Choroid plexus epithelial cell (primary cell): ENCODE measurements around the gene RPLP1.

Experiments
- DNase-seq: peaks from one replicate; pipeline ENCODE4 v3.0.0-alpha.2; 2010; ENCODE audit warnings: low read depth
- H3K4me3 ChIP-seq: 2 replicates; pipeline ENCODE4 v1.5.1; 2011; ENCODE audit warnings: low read depth, mild to moderate bottlenecking, control low read depth, low read length, moderate library complexity
- CTCF ChIP-seq: conservative IDR thresholded peaks from 2 replicates; pipeline ENCODE4 v1.5.1; 2011; ENCODE audit warnings: low read depth, mild to moderate bottlenecking, control low read depth, inconsistent platforms, low read length, moderate library complexity

RPLP1 gene

DNA sequence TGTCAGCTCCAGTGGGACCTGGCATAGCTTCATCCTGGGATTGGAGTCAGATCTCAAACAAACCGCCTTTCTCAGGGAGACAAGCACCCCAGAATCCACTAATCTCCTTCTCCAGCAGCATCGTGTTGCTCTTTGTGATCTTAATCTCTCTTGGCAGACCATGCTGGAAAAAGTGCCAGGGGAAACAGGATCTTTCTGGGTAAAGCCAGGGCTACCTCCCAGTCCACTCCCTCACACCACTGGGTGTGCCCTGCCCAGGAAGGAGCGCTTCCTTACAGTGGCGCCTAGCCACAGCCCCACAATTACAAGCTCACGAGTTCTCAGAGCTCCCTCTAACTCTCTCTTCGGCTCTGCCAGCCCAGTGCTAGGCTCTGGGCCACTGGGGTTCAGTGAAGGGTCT, 32.2 kb downstream of the RPLP1 start:
- DNase-seq, result no peak
- H3K4me3 ChIP-seq, result no peak overlapping the region
- no peak for TF ChIP-seq CTCF

- TF ChIP-seq CTCF, result no peak
- no peak for DNase-seq
- H3K4me3 ChIP-seq, result no peak overlapping the region
Measured at GRCh38 chr15:69486481-69487110, 34.0 kb downstream of the RPLP1 start.

DNA sequence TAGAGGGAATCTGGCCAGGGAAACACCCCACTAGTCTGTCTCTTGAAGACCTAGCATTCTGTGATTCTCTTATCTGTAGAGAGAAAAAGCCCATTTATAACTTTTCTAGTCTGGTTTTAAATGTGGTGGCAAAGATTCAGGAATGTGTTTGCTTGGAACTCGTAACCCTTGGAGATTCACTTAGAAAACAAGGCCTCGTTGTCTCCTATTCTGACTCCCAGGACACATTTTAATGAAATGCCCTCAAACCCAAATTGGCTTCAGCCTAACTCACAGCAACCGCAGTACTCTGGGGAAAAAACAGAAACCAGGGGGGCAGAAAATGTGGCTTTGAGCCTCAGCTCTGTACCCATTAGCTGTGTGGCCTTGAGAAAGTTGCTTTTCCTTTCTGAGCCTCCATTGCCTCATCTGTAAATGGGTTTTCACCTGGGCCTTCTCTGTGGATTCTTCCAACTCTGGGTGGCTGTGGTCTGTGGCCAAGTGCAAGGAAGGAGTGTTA, 36.5 kb downstream of the RPLP1 start:
- H3K4me3 ChIP-seq, result no peak overlapping the region
- TF ChIP-seq CTCF, result no peak
- DNase-seq, result peak; percentile 47

- DNase-seq, result no peak
- TF ChIP-seq CTCF, result no peak
- no peak overlapping the region for H3K4me3 ChIP-seq
Measured at GRCh38 chr15:69490356-69491037, 37.9 kb downstream of the RPLP1 start.

DNA sequence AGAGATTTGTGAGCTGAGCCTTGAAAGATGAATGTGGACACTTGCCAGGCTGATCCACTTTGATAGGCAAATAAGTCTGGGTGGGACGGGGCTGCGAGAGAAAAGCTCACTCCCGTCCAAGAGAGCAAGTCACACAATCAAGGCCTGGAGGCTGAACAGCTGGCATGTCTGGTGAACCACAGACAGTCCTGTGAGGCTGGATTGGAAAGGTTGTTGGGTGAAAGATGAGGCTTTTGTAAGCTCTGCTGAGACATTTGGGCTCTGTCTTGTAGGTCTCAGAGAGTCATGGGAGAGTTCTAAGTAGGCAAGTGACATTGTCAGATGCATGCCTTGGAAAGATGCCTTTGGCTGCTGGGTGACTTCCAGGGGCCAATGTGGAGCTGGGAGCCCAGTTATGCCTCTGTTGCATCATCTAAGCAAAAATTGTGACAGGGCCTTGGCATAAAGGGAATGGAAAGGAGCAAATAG, 38.5 kb downstream of the RPLP1 start:
- TF ChIP-seq CTCF, result no peak
- DNase-seq, result no peak
- no peak overlapping the region for H3K4me3 ChIP-seq

- no peak overlapping the region for H3K4me3 ChIP-seq
- DNase-seq, result no peak
- no peak for TF ChIP-seq CTCF
Measured at GRCh38 chr15:69493406-69493805, 40.8 kb downstream of the RPLP1 start.

DNA sequence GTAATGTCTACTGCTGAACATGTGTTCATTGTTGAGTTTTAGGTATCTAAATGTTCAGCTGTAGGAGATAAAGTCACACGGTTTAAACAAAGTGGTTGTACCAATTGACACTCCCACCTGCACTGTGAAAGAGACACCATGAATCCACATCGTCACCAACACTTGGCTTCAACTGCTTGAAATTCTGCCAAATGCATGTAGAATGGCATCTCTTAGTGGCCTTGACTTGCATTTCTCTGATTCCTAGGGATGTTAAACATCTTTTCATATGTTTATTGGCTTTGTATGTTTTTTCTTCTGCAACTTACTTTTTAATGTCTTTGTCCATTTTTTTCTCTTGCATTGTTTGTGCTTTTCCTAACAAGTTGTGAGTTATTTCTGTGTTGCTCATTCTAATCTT, 43.4 kb downstream of the RPLP1 start:
- TF ChIP-seq CTCF, result no peak
- DNase-seq, result no peak

More for the DNA sequence above, 43.4 kb downstream of the RPLP1 start:
- no peak overlapping the region for H3K4me3 ChIP-seq
